Mucosa of descending colon (tissue), 3 donors: Measurements from ENCODE around the gene INO80B. TPM values are rescaled to one million over a fixed set of nuclear protein-coding genes. Genes with fewer than 3 reads are reported as not detected.
"Not testable (repeated sequence)": the region's sequence is repeated elsewhere in the genome, so short reads cannot be mapped to it uniquely, and the experiment has no call there.

Experiments used
- ATAC-seq: fragments of 200-7000 bp; cut with Tn5 transposase; one replicate; pipeline ENCODE4 v1.9.1; 2020; ENCODE audit warnings: mild to moderate bottlenecking, moderate library complexity
- DNase-seq, 3 donors: peaks; one replicate each; pipeline ENCODE4 v3.0.0-alpha.2; 2020
- H3K36me3 ChIP-seq: fragments of 200-600 bp; one replicate; pipeline ENCODE4 v1.8.0; 2021; ENCODE audit warnings: low read depth, mild to moderate bottlenecking
- H3K4me1 ChIP-seq: fragments of 200-600 bp; one replicate; pipeline ENCODE4 v1.8.0; 2021; ENCODE audit warnings: low read depth, mild to moderate bottlenecking
- H3K4me3 ChIP-seq: fragments of 200-600 bp; one replicate; pipeline ENCODE4 v1.8.0; 2021; ENCODE audit warnings: mild to moderate bottlenecking
- H3K9me3 ChIP-seq: fragments of 200-600 bp; one replicate; pipeline ENCODE4 v1.8.0; 2021; ENCODE audit warnings: mild to moderate bottlenecking
- CTCF ChIP-seq: fragments of 200-600 bp; IDR thresholded peaks from one replicate; pipeline ENCODE4 v1.8.0; 2022; ENCODE audit warnings: antibody characterized with exemption, mild to moderate bottlenecking
- intact Hi-C, 2 donors: fragments of 100-400 bp; cut with DNase I in 1 of 2; cut with micrococcal nuclease in 1 of 2; formaldehyde crosslinking; loops; one replicate each; pipeline versions ENCODE4 v1.11.0 to v1.11.1; 2022; cut with DNase I, micrococcal nuclease
- total RNA-seq, 3 donors: library from RNA; stranded (reverse); fragmentation: NEBNext Ultra II Directional in 2 of 3; extraction: Animal tissue kit (Norgen Biotek cat#: 25700) in 2 of 3; gene quantifications; one replicate each; pipeline versions ENCODE4 v1.2.1 to v1.2.4, GENCODE V29; 2021 to 2023
- donor health status: DM: no; HTN: no; CAD: no; lungs with moderate emphysema.
- donor health status: DM: no; HTN: no; CAD: no.
- donor health status: DM: no; HTN: yes; CAD: no.

The INO80B gene
- total RNA-seq, 3 donors from 2014 or later = 25.0 to 36.5 (median 32.3) TPM

- no peak for TF ChIP-seq CTCF
- peaks cover 35% of the 10 kb centered on the region for H3K4me1 ChIP-seq
Observed at GRCh38 chr2:74458938-74459363, 4.1 kb downstream of the INO80B start.

GRCh38 chr2:74459503-74460118, 4.7 kb downstream of the INO80B start:
- H3K4me3 ChIP-seq, intact Hi-C loops, ATAC-seq, H3K9me3 ChIP-seq, H3K36me3 ChIP-seq, DNase-seq: not testable (repeated sequence)
- H3K4me1 ChIP-seq = peaks cover 39% of the 10 kb centered on the region

More at GRCh38 chr2:74458938-74459363, 4.1 kb downstream of the INO80B start:
- no peaks in the 10 kb centered on the region for H3K36me3 ChIP-seq
- no peak overlapping the region for H3K4me3 ChIP-seq
- no peak for ATAC-seq
- no peaks in the 10 kb centered on the region for H3K9me3 ChIP-seq
- intact Hi-C loops = no loop called here
- no peak for DNase-seq

DNA sequence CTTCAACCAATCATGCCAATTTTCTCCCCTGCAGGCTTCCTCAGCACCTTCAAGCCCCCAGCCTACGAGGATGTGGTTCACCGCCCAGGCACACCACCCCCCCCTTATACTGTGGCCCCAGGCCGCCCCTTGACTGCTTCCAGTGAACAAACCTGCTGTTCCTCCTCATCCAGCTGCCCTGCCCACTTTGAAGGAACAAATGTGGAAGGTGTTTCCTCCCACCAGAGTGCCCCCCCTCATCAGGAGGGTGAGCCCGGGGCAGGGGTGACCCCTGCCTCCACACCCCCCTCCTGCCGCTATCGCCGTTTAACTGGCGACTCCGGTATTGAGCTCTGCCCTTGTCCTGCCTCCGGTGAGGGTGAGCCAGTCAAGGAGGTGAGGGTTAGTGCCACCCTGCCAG, 5.3 kb downstream of the INO80B start:
- DNase-seq, H3K9me3 ChIP-seq, H3K36me3 ChIP-seq, H3K4me3 ChIP-seq, ATAC-seq, intact Hi-C loops: not testable (repeated sequence)
- H3K4me1 ChIP-seq = peaks cover 35% of the 10 kb centered on the region

GRCh38 chr2:74461187-74462053, 6.5 kb downstream of the INO80B start:
- ATAC-seq (no peak), DNase-seq (no peak)
- Histone ChIP-seq H3K4me1 (peaks cover 29% of the 10 kb centered on the region), H3K4me3 (no peak overlapping the region), H3K36me3 (no peaks in the 10 kb centered on the region), H3K9me3 (no peaks in the 10 kb centered on the region)
- intact Hi-C loops = no loop called here
- TF ChIP-seq CTCF = no peak

DNA sequence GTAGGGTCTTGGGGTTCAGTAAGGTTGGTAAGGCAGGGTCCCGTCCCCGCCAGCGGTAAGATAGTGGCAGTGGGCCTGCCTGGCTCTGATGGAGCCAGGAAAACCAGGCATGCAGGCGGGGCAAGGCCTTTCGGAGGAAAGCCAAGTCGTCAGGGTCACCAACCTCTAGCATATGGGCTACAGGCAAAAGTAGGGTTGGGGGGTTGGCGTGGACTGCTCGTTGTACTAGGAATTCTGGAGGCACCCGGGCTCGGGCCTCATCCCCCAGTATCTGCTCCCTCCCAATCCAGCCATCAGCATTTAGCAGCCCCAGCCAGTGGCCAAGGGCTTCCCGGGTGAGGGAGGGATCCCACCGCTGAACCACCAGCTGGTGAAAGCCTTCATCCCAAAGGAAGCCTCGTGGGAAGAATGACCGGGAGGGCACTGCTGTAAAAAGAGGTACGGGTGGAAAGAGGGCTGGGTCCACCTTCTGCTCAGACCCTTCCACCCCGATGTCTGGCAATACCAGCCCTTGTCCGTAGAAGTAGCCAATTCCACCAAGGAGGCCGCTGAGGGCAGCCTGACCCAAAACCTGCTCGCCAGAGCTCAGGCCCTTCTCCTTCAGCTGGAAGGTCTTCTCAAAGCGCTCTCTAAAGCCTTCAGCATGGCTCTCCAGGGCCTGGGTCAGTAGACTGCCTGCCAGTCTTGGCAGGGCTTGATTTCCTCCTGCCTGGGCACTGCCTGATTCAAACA, 7.3 kb downstream of the INO80B start:
- ATAC-seq (no peak), DNase-seq (no peak)
- Histone ChIP-seq H3K4me3 (no peak overlapping the region), H3K9me3 (no peaks in the 10 kb centered on the region), H3K36me3 (no peaks in the 10 kb centered on the region), H3K4me1 (peaks cover 22% of the 10 kb centered on the region)
- intact Hi-C loops = no loop called here
- TF ChIP-seq CTCF = no peak

- peaks cover 22% of the 10 kb centered on the region for H3K4me1 ChIP-seq
- ATAC-seq = no peak
Observed at GRCh38 chr2:74462786-74463105, 7.9 kb downstream of the INO80B start.

More at GRCh38 chr2:74462786-74463105, 7.9 kb downstream of the INO80B start:
- intact Hi-C loops = no loop called here
- TF ChIP-seq CTCF = no peak
- DNase-seq = no peak
- Histone ChIP-seq H3K36me3 (no peaks in the 10 kb centered on the region), H3K4me3 (no peak overlapping the region), H3K9me3 (no peaks in the 10 kb centered on the region)
